Spleen (tissue), 7 donors: ENCODE measurements around the gene HAS3.
"Not testable (repeated sequence)": the region's sequence is repeated elsewhere in the genome, so short reads cannot be mapped to it uniquely, and the experiment has no call there.

Source experiments
- POLR2A ChIP-seq, 3 donors: fragments of 450-650 bp; IDR thresholded peaks; one replicate each; pipeline ENCODE4 v1.5.1; 2017; ENCODE audit warnings: antibody characterized with exemption in 3 of 3, mild to moderate bottlenecking in 1 of 3
- POLR2AphosphoS5 ChIP-seq, 3 donors: sonication (generic); formaldehyde crosslinking; IDR thresholded peaks; one replicate each; pipeline ENCODE4 v1.5.1; 2017; ENCODE audit warnings: antibody characterized with exemption in 3 of 3
- TF ChIP-seq, protein P1 (sequence below), 11 experiments: fragments of 200-600 bp in 7 of 11; fragments of 450-650 bp in 4 of 11; sonication (generic) in 4 of 11; IDR thresholded peaks in 8 of 11; conservative IDR thresholded peaks in 3 of 11; 1 replicate in 7 of 11; 2 replicates in 4 of 11; pipeline versions ENCODE4 v1.4.0 to v1.8.0; 2016 to 2021; ENCODE audit warnings: antibody characterized with exemption in 11 of 11, inconsistent platforms in 4 of 11, mild to moderate bottlenecking in 1 of 11
- donor health status: DM: no; HTN: no; CAD: no; lungs with moderate emphysema.
- donor health status: DM: no; HTN: no; CAD: no.
- donor health status: DM: no; HTN: no; CAD: no.

GRCh38 chr16:69139464-69139863 lies 34.0 kb downstream of the HAS3 start:
- TF ChIP-seq, protein P1, sequence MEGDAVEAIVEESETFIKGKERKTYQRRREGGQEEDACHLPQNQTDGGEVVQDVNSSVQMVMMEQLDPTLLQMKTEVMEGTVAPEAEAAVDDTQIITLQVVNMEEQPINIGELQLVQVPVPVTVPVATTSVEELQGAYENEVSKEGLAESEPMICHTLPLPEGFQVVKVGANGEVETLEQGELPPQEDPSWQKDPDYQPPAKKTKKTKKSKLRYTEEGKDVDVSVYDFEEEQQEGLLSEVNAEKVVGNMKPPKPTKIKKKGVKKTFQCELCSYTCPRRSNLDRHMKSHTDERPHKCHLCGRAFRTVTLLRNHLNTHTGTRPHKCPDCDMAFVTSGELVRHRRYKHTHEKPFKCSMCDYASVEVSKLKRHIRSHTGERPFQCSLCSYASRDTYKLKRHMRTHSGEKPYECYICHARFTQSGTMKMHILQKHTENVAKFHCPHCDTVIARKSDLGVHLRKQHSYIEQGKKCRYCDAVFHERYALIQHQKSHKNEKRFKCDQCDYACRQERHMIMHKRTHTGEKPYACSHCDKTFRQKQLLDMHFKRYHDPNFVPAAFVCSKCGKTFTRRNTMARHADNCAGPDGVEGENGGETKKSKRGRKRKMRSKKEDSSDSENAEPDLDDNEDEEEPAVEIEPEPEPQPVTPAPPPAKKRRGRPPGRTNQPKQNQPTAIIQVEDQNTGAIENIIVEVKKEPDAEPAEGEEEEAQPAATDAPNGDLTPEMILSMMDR (IDR thresholded peaks at IDR 0.05 in 8 of 11, conservative IDR thresholded peaks at IDR 0.05 in 3 of 11): not testable (repeated sequence)
- TF ChIP-seq POLR2AphosphoS5, POLR2A (IDR thresholded peaks at IDR 0.05): not testable (repeated sequence)
